ENCODE measurements around the gene LYSET.

Gene LYSET

GRCh38 chr14:93184391-93185348 lies at the start of gene LYSET, which contains the start of gene MOAP1 (continued):
- TF ChIP-seq, protein P1, sequence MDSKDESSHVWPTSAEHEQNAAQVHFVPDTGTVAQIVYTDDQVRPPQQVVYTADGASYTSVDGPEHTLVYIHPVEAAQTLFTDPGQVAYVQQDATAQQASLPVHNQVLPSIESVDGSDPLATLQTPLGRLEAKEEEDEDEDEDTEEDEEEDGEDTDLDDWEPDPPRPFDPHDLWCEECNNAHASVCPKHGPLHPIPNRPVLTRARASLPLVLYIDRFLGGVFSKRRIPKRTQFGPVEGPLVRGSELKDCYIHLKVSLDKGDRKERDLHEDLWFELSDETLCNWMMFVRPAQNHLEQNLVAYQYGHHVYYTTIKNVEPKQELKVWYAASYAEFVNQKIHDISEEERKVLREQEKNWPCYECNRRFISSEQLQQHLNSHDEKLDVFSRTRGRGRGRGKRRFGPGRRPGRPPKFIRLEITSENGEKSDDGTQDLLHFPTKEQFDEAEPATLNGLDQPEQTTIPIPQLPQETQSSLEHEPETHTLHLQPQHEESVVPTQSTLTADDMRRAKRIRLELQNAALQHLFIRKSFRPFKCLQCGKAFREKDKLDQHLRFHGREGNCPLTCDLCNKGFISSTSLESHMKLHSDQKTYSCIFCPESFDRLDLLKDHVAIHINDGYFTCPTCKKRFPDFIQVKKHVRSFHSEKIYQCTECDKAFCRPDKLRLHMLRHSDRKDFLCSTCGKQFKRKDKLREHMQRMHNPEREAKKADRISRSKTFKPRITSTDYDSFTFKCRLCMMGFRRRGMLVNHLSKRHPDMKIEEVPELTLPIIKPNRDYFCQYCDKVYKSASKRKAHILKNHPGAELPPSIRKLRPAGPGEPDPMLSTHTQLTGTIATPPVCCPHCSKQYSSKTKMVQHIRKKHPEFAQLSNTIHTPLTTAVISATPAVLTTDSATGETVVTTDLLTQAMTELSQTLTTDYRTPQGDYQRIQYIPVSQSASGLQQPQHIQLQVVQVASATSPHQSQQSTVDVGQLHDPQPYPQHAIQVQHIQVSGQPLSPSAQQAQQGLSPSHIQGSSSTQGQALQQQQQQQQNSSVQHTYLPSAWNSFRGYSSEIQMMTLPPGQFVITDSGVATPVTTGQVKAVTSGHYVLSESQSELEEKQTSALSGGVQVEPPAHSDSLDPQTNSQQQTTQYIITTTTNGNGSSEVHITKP (tag by site-specific recombination; IDR thresholded peaks at IDR 0.05): peak; percentile 74
- no peak for TF ChIP-seq ZBTB44 (tag by site-specific recombination; IDR thresholded peaks at IDR 0.05)
- 0 out of 2 replicates have a peak, but pooled peaks have one; percentile 19 for TF ChIP-seq GLI4 (tag by site-specific recombination; IDR thresholded peaks at IDR 0.05)
- 0 out of 2 replicates have a peak, but pooled peaks have one; percentile 29 for TF ChIP-seq ZFP69B (tag by site-specific recombination; IDR thresholded peaks at IDR 0.05)
- peak; percentile 75; the same call in 1 of the 2 replicates for TF ChIP-seq ELK4 (IDR thresholded peaks at IDR 0.05; ENCODE audit: borderline replicate concordance, low read depth, low read length)
- 0 out of 2 replicates have a peak, but pooled peaks have one; percentile 59 for TF ChIP-seq ZBTB10 (tag by site-specific recombination; IDR thresholded peaks at IDR 0.05)
- no peak for TF ChIP-seq ZNF785 (tag by site-specific recombination; IDR thresholded peaks at IDR 0.05)
- no peak for TF ChIP-seq ZBTB6 (tag by site-specific recombination; IDR thresholded peaks at IDR 0.05)
- peak; percentile 81 for TF ChIP-seq ZBTB48 (tag by site-specific recombination; IDR thresholded peaks at IDR 0.05)
- no peak for TF ChIP-seq ZNF514 (tag by site-specific recombination; IDR thresholded peaks at IDR 0.05)
- no peak for TF ChIP-seq ZNF560 (tag by site-specific recombination; IDR thresholded peaks at IDR 0.05; ENCODE audit: borderline replicate concordance)
- no peak for TF ChIP-seq ZNF157 (tag by site-specific recombination; IDR thresholded peaks at IDR 0.05)
- TF ChIP-seq, protein P2, sequence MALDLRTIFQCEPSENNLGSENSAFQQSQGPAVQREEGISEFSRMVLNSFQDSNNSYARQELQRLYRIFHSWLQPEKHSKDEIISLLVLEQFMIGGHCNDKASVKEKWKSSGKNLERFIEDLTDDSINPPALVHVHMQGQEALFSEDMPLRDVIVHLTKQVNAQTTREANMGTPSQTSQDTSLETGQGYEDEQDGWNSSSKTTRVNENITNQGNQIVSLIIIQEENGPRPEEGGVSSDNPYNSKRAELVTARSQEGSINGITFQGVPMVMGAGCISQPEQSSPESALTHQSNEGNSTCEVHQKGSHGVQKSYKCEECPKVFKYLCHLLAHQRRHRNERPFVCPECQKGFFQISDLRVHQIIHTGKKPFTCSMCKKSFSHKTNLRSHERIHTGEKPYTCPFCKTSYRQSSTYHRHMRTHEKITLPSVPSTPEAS (tag by site-specific recombination; IDR thresholded peaks at IDR 0.05): no peak
- TF ChIP-seq, protein P3, sequence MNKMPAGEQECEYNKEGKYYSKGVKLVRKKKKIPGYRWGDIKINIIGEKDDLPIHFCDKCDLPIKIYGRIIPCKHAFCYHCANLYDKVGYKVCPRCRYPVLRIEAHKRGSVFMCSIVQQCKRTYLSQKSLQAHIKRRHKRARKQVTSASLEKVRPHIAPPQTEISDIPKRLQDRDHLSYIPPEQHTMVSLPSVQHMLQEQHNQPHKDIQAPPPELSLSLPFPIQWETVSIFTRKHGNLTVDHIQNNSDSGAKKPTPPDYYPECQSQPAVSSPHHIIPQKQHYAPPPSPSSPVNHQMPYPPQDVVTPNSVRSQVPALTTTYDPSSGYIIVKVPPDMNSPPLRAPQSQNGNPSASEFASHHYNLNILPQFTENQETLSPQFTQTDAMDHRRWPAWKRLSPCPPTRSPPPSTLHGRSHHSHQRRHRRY (tag by site-specific recombination; IDR thresholded peaks at IDR 0.05): no peak
- peak; percentile 96 for TF ChIP-seq ZFP37 (tag by site-specific recombination; IDR thresholded peaks at IDR 0.05)
- peak; percentile 86 for TF ChIP-seq KLF16 (tag by site-specific recombination; IDR thresholded peaks at IDR 0.05)
- TF ChIP-seq KLF7 (tag by site-specific recombination; IDR thresholded peaks at IDR 0.05; ENCODE audit: borderline replicate concordance): no peak
- peak; percentile 88 for TF ChIP-seq ZNF335 (tag by site-specific recombination; conservative IDR thresholded peaks at IDR 0.05)
- no peak for TF ChIP-seq ZFP3 (tag by site-specific recombination; IDR thresholded peaks at IDR 0.05; ENCODE audit: low read depth)
- peak; percentile 79; the same call in 1 of the 2 replicates for TF ChIP-seq ZNF501 (tag by site-specific recombination; IDR thresholded peaks at IDR 0.05)
- TF ChIP-seq, protein P4, sequence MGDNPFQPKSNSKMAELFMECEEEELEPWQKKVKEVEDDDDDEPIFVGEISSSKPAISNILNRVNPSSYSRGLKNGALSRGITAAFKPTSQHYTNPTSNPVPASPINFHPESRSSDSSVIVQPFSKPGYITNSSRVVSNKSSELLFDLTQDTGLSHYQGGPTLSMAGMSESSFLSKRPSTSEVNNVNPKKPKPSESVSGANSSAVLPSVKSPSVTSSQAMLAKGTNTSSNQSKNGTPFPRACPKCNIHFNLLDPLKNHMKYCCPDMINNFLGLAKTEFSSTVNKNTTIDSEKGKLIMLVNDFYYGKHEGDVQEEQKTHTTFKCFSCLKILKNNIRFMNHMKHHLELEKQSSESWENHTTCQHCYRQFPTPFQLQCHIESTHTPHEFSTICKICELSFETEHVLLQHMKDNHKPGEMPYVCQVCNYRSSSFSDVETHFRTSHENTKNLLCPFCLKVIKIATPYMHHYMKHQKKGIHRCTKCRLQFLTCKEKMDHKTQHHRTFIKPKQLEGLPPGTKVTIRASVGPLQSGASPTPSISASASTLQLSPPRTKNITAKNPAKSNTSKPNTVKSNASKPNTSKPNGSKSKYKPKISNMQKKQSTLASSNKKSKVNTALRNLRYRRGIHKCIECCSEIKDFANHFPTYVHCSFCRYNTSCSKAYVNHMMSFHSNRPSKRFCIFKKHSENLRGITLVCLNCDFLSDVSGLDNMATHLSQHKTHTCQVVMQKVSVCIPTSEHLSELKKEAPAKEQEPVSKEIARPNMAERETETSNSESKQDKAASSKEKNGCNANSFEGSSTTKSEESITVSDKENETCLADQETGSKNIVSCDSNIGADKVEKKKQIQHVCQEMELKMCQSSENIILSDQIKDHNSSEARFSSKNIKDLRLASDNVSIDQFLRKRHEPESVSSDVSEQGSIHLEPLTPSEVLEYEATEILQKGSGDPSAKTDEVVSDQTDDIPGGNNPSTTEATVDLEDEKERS (tag by site-specific recombination; IDR thresholded peaks at IDR 0.05): no peak
